Effector memory CD4-positive, alpha-beta T cell (primary cell): ENCODE data around the gene GPR42.

Experiments used
- DNase-seq, 3 donors: peaks; one replicate each; pipeline ENCODE4 v3.0.0-alpha.2; 2020
- H3K27ac ChIP-seq: 2 replicates; pipeline ENCODE4 v1.7.0; 2013; ENCODE audit warnings: mild to moderate bottlenecking, low read length, moderate library complexity; ENCODE audit not compliant: insufficient read depth, poor library complexity, severe bottlenecking
- H3K27me3 ChIP-seq: replicated peaks from 2 replicates; pipeline ENCODE4 v1.7.0; 2013; ENCODE audit warnings: mild to moderate bottlenecking, low read length; ENCODE audit not compliant: insufficient read depth, control insufficient read depth, poor library complexity, severe bottlenecking
- H3K36me3 ChIP-seq: 2 replicates; pipeline ENCODE4 v1.7.0; 2013; ENCODE audit warnings: mild to moderate bottlenecking, low read length, moderate library complexity; ENCODE audit not compliant: control insufficient read depth, insufficient read depth
- H3K4me1 ChIP-seq: 2 replicates; pipeline ENCODE4 v1.7.0; 2013; ENCODE audit warnings: low read length, mild to moderate bottlenecking; ENCODE audit not compliant: control insufficient read depth, insufficient read depth, poor library complexity, severe bottlenecking
- H3K4me3 ChIP-seq: 2 replicates; pipeline ENCODE4 v1.7.0; 2013; ENCODE audit warnings: low read length, low read depth, mild to moderate bottlenecking; ENCODE audit not compliant: insufficient read depth, poor library complexity, severe bottlenecking
- H3K9me3 ChIP-seq: 2 replicates; pipeline ENCODE4 v1.7.0; 2013; ENCODE audit warnings: mild to moderate bottlenecking, low read length, moderate library complexity; ENCODE audit not compliant: control insufficient read depth

Gene GPR42

DNA sequence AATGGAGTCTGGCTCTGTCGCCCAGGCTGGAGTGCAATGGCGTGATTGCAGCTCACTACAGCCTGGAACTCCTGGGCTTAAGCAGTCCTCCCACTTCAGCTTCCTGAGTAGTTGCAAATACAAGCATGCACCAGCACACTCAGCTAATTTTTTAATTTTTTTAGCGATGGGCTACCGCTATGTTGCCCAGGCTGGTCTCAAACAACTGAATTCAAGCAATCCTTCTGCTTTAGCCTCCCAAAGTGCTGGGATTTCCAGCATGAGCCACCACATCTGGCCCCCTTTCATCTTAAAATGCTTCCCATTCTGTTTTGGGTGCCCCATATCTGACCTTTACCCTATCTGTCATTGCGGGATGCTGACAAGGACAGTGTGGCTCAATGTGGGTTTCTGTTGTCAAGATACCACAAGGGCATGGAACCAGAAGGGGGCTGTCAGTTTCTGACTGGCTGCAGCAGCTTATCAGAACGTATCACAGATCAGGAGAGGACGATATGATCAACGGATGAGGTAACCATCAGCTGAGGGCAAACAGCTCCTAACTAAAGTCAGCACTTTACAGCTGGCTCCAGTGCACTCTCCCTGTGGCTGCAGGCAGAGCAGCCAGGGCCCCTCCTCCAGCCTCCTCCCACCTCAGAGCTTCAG is 32.4 kb downstream of the GPR42 start:
- no peak overlapping the region for H3K4me3 ChIP-seq
- no peak for DNase-seq
- H3K36me3 ChIP-seq: no peaks in the 10 kb centered on the region
- H3K4me1 ChIP-seq: no peaks in the 10 kb centered on the region
- no peaks in the 10 kb centered on the region for H3K27me3 ChIP-seq
- H3K9me3 ChIP-seq: no peaks in the 10 kb centered on the region
- H3K27ac ChIP-seq: no peak overlapping the region

DNA sequence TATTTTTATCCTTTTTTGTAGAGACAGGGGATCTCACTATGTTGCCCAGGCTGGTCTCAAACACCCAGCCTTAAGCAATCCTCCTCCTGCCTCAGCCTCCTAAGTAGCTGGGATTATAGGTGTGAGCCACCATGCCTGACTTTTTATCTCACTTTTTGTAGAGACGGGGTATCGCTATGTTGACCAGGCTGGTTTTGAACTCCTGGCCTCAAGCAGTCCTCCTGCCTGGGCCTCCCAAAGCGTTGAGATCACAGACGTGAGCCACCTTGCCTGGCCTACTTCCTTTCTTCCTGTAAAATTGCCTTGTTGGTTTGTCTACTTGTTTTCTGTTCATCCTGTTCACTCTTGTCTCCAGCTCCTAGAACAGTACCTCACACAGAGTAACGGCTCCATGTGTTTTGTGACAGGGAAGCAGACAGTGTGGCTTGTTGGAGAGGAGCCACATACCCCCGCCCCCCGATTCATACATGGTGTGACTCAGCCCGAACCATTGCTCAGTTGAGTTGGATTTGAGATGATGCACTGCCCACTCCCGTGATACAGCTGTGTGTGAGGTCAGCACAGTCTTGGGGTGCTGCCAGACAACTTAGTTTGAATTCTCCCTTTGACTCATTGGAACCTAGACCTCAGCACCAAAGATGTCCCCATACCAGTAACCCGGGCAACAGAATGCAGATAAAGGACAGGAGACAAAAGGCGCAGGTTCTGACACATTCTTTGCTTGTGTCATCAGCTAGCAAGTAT is 34.2 kb downstream of the GPR42 start:
- Histone ChIP-seq H3K27ac (no peak overlapping the region), H3K9me3 (no peaks in the 10 kb centered on the region), H3K4me3 (no peak overlapping the region), H3K4me1 (no peaks in the 10 kb centered on the region), H3K36me3 (no peaks in the 10 kb centered on the region), H3K27me3 (no peaks in the 10 kb centered on the region)
- DNase-seq: no peak

DNA sequence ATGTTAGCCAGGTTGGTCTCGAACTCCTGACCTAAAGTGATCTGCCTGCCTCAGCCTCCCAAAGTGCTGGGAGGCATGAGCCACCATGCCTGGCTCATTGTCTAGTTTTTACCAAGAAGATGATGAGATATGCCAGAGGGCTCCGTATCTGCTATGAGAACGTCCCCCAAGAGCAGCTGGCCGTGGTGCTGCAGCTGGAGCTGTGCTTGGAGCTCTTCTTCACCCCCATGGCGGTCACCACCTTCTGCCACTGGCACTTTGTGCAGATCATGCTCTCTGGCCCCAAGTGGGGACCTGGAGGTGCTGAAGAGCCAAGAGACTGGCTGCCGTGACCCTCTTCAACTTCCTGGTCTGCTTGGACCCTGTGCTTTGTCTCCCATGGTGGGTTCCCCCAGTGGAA is 36.8 kb downstream of the GPR42 start:
- no peak for DNase-seq
- no peaks in the 10 kb centered on the region for H3K9me3 ChIP-seq
- no peaks in the 10 kb centered on the region for H3K36me3 ChIP-seq
- H3K27ac ChIP-seq: no peak overlapping the region
- no peaks in the 10 kb centered on the region for H3K4me1 ChIP-seq
- no peaks in the 10 kb centered on the region for H3K27me3 ChIP-seq
- H3K4me3 ChIP-seq: no peak overlapping the region

DNA sequence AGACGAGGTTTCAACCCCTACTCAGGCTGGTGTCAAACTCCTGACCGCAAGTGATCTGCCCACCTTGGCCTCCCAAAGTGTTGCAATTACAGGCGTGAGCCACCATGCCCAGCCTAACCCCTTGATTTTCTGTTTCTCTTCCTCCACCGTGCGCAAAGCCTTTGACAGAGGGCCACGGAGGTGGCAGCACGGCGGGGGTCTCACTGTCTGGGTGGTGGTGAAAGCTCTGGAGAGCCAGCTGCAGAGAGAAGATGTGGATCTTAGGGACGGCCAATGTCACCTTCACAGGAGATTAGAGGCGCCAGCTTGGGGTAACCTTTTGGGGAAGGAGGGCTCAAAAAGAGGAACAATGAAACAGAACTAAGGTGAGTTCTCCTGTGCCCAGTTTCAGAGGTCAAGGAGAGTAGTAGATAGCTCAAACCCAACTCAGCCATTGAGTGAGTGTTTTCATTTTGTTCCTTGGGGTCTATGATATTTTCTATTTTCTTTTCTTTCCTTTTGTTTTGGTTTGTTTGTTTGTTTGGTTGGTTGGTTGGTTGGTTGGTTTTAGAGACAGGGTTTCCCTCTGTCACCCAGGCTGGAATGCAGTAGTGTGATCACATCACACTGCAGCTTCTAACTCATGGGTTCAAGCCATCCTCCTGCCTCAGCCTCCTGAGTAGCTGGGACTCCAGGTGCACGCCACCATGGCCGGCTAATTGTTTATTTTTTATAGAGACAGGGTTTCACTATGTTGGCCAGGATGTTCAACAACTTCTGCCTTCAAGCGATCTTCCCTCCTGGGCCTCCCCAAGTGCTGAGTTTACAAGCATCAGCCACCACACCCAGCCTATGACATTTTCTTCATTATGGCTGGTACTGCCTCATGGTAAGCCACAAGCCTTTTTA is 37.7 kb downstream of the GPR42 start:
- no peaks in the 10 kb centered on the region for H3K4me1 ChIP-seq
- no peak for DNase-seq
- H3K36me3 ChIP-seq: no peaks in the 10 kb centered on the region
- H3K4me3 ChIP-seq: no peak overlapping the region
- H3K27ac ChIP-seq: no peak overlapping the region
- H3K27me3 ChIP-seq: no peaks in the 10 kb centered on the region
- H3K9me3 ChIP-seq: no peaks in the 10 kb centered on the region

DNA sequence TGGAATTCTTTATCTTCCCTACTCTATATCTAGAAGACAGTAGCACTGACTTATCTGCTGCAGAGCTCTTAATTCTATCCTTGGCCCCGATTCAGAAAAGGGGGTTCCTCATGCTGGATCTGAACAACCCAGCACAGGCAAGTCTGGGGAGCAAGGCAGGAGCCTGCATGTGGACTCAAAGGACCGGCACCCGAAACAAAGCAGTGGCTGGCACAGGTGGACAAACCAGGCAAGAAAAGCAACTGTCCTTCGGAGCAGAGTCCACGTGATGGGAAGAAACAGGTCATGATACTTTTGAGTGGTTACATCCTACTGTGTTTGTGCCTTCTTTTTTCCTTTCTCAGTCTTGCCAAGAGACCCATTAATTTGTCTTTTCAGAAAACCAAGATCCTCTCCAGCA is 38.3 kb downstream of the GPR42 start:
- Histone ChIP-seq H3K36me3 (no peaks in the 10 kb centered on the region), H3K27me3 (no peaks in the 10 kb centered on the region), H3K9me3 (no peaks in the 10 kb centered on the region), H3K4me1 (no peaks in the 10 kb centered on the region), H3K4me3 (no peak overlapping the region), H3K27ac (no peak overlapping the region)
- DNase-seq: no peak

DNA sequence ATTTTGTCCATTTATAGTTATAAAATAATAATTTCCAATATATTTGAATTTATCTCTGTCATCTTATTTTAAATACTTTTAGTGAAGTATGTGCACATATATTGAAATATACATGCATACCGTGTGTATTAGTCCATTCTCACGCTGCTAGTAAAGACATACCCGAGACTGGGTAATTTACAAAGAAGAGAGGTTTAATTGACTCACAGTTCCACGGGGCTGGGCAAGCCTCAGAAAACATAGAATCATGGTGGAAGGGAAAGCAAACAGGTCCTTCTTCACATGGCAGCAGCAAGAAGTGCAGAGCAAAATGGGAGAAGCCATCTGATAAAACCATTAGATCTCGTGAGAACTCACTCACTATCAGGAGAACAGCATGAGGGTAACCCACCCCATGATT is 39.6 kb downstream of the GPR42 start:
- Histone ChIP-seq H3K27me3 (no peaks in the 10 kb centered on the region), H3K36me3 (no peaks in the 10 kb centered on the region), H3K4me1 (no peaks in the 10 kb centered on the region)

DNA sequence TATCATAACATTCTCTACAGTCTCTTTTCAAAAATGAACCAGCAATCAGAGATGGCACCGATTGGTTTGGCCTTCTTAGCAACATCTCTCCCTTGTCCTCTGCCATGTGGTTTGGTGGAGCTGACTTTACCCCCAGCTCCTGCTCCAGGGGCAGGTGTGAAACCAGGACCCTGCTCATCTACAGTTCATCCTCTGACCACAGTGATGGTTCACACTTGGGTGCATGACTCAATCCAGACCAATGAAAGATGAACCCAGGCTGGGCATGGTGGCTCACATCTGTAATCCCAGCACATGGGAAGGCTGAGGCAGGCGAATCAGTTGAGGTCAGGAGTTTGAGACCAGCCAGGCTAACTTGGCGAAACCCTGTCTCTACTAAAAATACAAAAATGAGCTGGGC is 43.6 kb downstream of the GPR42 start:
- no peak for DNase-seq
- H3K36me3 ChIP-seq: no peaks in the 10 kb centered on the region
- H3K27me3 ChIP-seq: no peaks in the 10 kb centered on the region
- H3K9me3 ChIP-seq: no peaks in the 10 kb centered on the region
- no peaks in the 10 kb centered on the region for H3K4me1 ChIP-seq
- no peak overlapping the region for H3K27ac ChIP-seq
- no peak overlapping the region for H3K4me3 ChIP-seq

More for the DNA sequence above, 39.6 kb downstream of the GPR42 start:
- no peak overlapping the region for H3K27ac ChIP-seq
- no peaks in the 10 kb centered on the region for H3K9me3 ChIP-seq
- DNase-seq: no peak
- no peak overlapping the region for H3K4me3 ChIP-seq

DNA sequence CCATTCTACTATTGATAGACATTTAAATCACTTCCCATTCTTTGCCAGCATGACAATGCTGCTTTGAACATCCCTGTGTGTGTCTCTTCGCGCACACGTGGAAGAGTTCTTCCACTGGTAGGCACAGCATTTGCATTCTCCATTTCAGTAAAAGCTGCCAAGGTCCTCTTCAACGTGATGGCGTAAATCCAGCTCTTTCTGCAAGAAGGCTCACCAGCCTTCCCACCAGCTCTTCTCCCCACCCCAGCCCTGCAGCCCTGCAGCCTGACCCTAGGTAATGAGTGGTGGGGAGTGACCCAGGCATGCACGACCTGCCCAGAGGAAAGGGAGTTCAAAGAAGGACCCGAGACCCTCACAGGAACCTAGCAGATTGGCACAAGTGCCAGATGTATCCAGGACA is 45.5 kb downstream of the GPR42 start:
- Histone ChIP-seq H3K4me3 (no peak overlapping the region), H3K36me3 (no peaks in the 10 kb centered on the region), H3K4me1 (no peaks in the 10 kb centered on the region), H3K9me3 (no peaks in the 10 kb centered on the region), H3K27me3 (no peaks in the 10 kb centered on the region), H3K27ac (no peak overlapping the region)
- no peak for DNase-seq

DNA sequence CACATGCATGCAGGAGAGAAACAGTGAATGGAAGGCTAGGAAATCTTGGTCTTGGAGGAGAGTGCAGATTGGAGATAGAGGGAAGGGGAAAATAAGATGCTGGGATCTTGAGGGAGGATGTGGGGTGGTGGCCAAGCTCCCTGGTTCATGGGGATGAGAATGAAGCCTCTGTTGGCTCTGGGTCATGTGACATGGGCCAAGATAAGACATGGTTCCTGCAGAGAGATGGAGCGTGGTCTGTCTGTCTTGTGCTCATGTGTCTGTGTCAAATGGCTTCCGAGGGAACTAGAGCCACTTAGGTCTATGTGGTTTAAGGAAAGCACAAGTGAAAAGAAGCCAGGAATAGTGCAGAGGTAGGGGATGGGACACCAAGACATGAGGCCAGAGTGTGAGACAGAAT is 46.4 kb downstream of the GPR42 start:
- no peaks in the 10 kb centered on the region for H3K36me3 ChIP-seq
- no peak overlapping the region for H3K27ac ChIP-seq
- no peaks in the 10 kb centered on the region for H3K27me3 ChIP-seq
- no peak overlapping the region for H3K4me3 ChIP-seq
- H3K4me1 ChIP-seq: no peaks in the 10 kb centered on the region
- H3K9me3 ChIP-seq: no peaks in the 10 kb centered on the region
- no peak for DNase-seq
